ENCODE measurements around the gene LBH.

LBH gene

GRCh38 chr2:30217644-30218337, 13.5 kb upstream of the LBH start:
- no peak for DNase-seq

DNA sequence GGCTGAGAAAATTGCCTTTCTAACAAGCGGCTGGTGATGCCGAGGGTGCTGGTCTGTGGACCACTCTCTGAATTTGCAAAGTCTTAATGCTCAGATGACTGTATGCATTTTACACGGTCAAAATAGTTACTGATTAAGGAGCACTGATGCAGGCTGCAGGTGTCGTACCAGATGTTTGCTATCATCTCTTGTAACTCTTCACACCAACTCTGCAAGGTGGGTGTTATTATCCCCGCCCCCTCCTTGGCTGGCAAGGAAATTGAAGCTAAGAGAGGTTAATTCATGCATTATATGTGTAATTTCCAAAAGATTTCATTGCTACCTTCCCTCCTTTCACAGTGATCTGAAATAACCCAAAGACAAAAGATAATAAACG, 13.0 kb upstream of the LBH start:
- DNase-seq, result no peak

- no peak for DNase-seq
These were observed 12.5 kb upstream of the LBH start for GRCh38 chr2:30218814-30219213.

GRCh38 chr2:30219886-30220875, 11.2 kb upstream of the LBH start:
- DNase-seq, result no peak

DNA sequence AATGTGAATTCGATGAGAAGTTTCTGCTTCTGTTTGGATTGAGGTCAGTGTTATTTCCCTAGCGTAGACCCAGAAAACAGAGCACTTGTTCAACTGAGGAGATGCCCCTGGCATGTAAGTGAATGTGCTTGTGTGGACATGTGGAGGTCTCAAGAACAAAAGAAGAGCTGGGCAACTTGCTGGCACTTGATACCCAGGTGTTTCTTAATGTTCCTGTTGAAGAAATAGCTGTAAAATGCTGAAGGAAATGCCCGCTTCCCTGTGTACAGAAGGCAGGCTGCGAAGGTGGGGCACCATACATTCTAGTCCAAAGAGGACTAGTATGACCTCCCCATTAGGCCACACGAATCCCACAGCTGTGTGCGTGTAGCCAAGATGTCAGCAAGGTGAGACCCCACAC, 9.8 kb upstream of the LBH start:
- DNase-seq, result no peak

DNA sequence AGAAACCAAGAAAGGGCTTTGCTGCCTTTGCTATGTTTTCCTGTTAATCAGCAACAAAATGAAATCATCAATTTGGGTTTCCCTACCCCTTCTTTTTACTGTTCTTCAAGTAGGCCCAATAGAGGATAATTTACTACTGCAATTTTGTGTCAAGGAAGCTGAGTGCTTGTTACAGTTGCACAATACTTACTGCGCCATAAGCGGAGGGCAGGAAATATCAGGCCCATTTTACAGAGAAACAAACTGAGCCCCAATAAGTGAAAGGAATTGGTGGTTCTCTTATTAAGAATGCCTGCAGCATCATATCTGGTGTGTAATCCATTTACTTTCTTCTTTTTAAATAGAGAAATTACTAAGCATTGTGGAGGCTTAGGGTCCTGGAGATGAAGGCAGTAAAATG, 9.3 kb upstream of the LBH start:
- DNase-seq, result no peak

GRCh38 chr2:30222636-30223360, 8.5 kb upstream of the LBH start:
- no peak for DNase-seq

DNA sequence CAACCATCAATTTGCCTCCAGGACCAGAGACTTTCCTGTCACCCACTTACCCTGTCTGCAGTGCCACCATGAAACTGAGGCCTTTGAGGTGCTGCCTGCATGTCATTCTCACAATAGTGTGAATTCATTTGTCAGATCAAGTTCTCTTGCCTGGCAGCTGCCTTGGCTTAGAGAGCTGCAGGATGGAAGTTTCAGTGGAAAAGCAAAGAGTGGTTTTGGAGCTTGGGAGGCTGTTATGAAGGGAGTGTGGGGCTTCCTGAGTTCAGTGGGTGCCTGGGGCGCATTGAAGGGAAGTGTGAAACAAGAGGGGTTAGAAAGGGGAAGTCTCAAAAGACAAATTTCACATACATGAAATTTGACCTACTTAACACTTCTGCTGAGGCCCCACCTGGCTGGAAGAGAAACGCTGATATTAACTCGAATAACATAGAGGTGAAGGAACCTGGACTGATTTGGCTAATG, 7.9 kb upstream of the LBH start:
- DNase-seq, result peak; percentile 30

DNA sequence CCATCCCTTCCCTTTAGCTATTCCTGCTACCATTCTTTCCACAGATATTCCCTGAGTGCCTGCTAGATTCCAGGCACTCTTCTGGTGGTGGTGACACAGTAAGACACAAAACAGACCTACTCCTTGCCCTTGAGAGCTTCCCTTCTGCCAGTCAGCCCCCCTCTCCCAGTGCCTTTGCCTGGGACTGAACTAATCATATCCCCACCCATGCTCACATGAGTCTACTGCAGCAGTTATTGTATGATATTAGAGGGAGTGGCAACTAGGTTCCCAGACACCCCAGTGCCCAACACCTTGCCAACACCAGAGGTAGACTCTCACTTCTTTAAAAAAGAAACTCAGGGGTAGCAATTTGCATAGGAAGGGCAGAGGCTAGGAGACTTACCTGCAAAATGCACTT, 7.2 kb upstream of the LBH start:
- DNase-seq, result peak; percentile 76

DNA sequence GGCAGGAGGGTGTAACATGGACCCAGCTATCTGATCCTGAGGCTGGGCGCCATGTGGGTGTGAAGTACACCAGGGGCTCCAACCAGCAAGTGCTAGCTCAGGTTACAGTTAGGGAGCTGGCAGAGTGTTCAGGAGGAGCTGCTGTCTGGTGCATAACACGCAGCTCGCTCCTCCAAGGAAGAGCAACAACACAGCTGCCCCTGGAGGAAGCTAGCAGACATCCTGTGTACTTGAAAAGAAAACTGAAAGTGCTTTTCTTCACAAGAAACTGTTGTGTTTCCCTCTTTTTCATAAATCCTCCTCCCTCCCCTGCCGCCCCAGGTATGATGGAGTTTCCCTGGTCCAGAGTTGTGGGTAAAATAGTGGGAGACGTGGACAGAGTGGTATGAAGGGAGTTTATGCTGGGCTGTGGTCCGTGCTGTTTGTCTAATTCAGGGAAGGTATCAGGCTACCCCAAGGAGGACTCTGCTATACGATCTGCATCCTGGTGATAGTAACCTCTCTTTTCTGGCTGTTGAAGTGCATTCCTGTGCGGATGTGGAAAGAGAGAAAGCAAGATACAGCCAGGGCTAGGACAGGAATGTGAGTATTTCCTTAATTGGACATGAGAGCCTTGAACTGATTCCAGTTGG, 6.1 kb upstream of the LBH start:
- peak; percentile 80 for DNase-seq

GRCh38 chr2:30226144-30227032, 4.9 kb upstream of the LBH start:
- DNase-seq, result no peak

DNA sequence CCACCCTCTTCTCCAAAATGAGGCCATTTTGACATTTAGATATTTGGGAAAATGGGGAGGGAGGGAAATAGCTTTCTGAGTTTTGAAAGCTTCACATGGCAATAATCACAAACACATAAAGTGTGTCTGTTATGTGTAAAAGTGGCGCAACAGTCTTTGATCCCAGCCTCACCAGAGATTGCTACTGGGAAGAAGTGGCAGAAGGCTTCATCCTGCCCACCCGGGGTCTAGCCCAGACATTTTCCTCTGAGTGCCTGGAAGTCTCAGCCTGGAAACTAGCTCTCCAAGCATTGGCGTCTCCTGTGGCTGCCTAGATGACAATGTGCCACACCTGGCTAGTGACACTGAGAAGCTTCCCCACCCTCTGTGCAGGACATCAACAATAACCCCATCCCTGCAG, 1.7 kb upstream of the LBH start:
- DNase-seq, result no peak

- peak; percentile 51 for DNase-seq
These were observed 680 bp upstream of the LBH start for GRCh38 chr2:30230497-30231211.

DNA sequence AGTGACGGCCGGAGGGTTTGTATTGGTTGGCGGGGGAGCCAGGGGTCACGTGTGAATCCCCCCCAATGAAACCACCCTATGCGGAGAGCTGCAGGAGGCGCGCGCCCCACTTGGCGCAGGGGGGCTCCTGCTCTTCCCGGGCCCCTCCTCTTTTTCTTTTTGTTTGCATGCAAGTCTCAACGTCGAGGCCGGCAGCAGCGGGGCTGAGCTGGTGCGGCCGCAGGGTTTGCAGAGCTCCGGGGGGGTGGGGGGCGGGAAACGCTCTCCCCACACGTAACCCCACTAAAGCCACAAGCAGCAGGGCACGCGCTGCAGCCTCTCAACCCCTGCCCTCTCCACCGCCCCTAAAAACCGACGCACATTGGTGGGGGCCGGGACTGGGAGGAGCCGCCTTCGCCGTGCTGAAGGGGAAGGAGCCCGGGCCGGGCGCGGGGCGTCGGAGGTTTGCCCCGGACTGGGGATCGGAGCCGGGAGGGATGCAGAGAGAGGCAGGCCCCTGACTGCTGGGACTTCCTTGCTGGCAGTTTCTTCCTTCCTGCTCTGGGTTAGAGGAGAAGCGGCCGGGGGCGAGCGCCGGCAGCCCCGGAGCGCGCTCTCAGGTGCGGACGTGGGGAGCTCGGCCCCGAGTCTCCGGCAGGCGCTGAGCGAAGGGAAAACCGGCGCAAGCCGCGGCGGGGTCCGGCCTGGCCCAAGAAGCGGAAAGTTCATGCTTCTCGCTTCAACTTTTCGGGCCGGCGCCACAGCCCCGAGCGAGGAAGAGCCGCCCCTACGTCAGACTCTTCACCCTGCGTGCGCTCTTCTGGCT, 864 bp downstream of the LBH start:
- peak; percentile 80 for DNase-seq

GRCh38 chr2:30232801-30233130, 1.4 kb downstream of the LBH start:
- peak; percentile 58 for DNase-seq

- DNase-seq, result peak; percentile 72
These were observed 2.1 kb downstream of the LBH start for GRCh38 chr2:30233271-30234009.

- no peak for DNase-seq
These were observed 3.0 kb downstream of the LBH start for GRCh38 chr2:30234180-30234971.

- no peak for DNase-seq
These were observed 3.8 kb downstream of the LBH start for GRCh38 chr2:30235008-30235655.
